LNCAP (cell line): ENCODE results near the gene ANAPC1.

ENCODE experiments used
- TF ChIP-seq, protein P1 (sequence below): fragments of 450-650 bp; IDR thresholded peaks from 2 replicates; pipeline ENCODE4 v1.5.1; 2017; ENCODE audit warnings: mild to moderate bottlenecking

ANAPC1 gene

DNA sequence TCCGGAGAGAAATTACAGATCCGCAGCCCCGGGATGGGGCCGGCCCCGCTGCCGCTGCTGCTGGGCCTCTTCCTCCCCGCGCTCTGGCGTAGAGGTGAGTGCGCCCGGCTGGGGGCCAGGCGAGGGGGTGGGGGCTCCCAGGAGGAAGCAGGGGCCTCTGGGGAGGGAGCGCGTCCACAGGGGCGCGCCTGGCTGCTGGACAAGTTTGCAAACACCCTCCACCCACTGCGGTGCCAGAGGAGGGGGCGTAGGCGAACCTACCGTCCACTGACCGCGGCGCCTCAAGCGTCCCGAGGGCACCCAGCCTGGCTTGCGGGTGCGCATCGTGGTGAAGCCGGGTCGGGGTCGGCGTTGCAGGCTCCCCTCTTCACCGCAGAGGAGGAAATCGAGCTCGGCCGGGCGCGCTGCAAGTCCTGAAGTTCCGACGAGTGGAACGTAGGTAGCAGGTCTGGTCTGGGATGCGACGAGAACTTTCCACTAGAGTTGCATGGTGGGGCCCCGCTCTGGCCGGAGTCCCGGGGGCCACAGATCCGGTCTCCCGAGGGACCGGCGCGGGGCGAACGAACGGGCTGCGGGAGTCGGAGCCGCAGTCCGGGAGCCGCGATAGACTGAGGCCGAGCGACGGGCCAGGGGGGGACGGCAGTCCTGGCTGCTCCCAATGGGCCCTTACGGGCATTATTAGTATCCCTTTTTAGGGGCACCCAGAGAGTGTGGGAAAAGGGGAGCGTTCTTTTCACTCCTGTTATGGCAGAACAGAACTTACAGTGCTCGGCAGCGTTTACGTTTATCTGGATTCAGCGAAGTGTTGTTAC, 14.9 kb upstream of the ANAPC1 start:
- TF ChIP-seq, protein P1, sequence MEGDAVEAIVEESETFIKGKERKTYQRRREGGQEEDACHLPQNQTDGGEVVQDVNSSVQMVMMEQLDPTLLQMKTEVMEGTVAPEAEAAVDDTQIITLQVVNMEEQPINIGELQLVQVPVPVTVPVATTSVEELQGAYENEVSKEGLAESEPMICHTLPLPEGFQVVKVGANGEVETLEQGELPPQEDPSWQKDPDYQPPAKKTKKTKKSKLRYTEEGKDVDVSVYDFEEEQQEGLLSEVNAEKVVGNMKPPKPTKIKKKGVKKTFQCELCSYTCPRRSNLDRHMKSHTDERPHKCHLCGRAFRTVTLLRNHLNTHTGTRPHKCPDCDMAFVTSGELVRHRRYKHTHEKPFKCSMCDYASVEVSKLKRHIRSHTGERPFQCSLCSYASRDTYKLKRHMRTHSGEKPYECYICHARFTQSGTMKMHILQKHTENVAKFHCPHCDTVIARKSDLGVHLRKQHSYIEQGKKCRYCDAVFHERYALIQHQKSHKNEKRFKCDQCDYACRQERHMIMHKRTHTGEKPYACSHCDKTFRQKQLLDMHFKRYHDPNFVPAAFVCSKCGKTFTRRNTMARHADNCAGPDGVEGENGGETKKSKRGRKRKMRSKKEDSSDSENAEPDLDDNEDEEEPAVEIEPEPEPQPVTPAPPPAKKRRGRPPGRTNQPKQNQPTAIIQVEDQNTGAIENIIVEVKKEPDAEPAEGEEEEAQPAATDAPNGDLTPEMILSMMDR = no peak

- TF ChIP-seq, protein P1 = peak; percentile 62
These were observed 14.1 kb upstream of the ANAPC1 start, which contains the start of gene MERTK for GRCh38 chr2:111897924-111898702. TSS of gene MERTK (plus strand) at chr2:111898607. CDS start at chr2:111898736, 129 bp downstream.

DNA sequence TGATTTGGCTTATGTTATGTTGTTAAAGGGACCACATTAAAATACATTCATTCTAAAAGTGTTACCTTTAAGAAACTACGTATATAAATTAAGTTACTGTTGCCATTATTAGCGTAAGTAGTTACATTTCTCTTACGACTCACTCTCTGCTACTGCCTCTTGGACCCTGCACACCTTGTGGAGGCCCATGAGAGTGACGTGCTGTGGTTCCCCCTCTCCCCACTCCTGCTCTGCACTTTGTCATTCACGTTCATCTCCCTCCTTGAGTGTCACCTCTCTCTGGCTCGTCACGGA, 13.6 kb upstream of the ANAPC1 start:
- TF ChIP-seq, protein P1 = no peak

GRCh38 chr2:111896576-111896975, 12.6 kb upstream of the ANAPC1 start:
- TF ChIP-seq, protein P1 = no peak

- TF ChIP-seq, protein P1 = no peak
These were observed 12.0 kb upstream of the ANAPC1 start for GRCh38 chr2:111896024-111896423.

- TF ChIP-seq, protein P1 = no peak
These were observed 585 bp upstream of the ANAPC1 start for GRCh38 chr2:111884592-111884964.

GRCh38 chr2:111850646-111851045, 33.3 kb downstream of the ANAPC1 start:
- TF ChIP-seq, protein P1 = peak; percentile 53
